Left lobe of liver (tissue), 2 donors: ENCODE results near the gene ZSWIM3. TPM values are rescaled to one million over a fixed set of nuclear protein-coding genes. Genes with fewer than 3 reads are reported as not detected.

Source experiments
- ATAC-seq: fragments of 200-7000 bp; cut with Tn5 transposase; one replicate; pipeline ENCODE4 v1.9.1; 2020; ENCODE audit warnings: mild to moderate bottlenecking, moderate library complexity
- DNase-seq: peaks from one replicate; pipeline ENCODE4 v3.0.0-alpha.2; 2020; ENCODE audit warnings: low spot score
- total RNA-seq: library from RNA; stranded (reverse); gene quantifications from one replicate; pipeline ENCODE4 v1.2.1, GENCODE V29; 2021
- donor health status: DM: no; HTN: no; CAD: no; lungs with moderate emphysema.
- donor health status: DM: no; HTN: yes; CAD: no.

Gene ZSWIM3
- total RNA-seq, 1 donor from 2014 or later, result 1.6 TPM

- DNase-seq, result no peak
Measured at GRCh38 chr20:45907219-45907948, 50.0 kb downstream of the ZSWIM3 start.

GRCh38 chr20:45908084-45908483 is 50.7 kb downstream of the ZSWIM3 start:
- DNase-seq (no peak), ATAC-seq (no peak)

More at GRCh38 chr20:45907219-45907948, 50.0 kb downstream of the ZSWIM3 start:
- no peak for ATAC-seq

- DNase-seq (no peak), ATAC-seq (peak; percentile 30)
Measured at GRCh38 chr20:45909336-45909808, 52.0 kb downstream of the ZSWIM3 start.

- ATAC-seq (no peak), DNase-seq (no peak)
Measured at GRCh38 chr20:45909817-45910669, 52.6 kb downstream of the ZSWIM3 start.

GRCh38 chr20:45910670-45911485 is 53.5 kb downstream of the ZSWIM3 start:
- peak; percentile 85 for DNase-seq

GRCh38 chr20:45911486-45912343 is 54.3 kb downstream of the ZSWIM3 start, which contains the start of gene PLTP:
Gene PLTP (minus strand): TSS chr20:45912155. CDS start chr20:45911452, 703 bp downstream.
- no peak for DNase-seq
- ATAC-seq, result peak; percentile 47

More at GRCh38 chr20:45910670-45911485, 53.5 kb downstream of the ZSWIM3 start:
- peak; percentile 82 for ATAC-seq

GRCh38 chr20:45912344-45912682 is 54.9 kb downstream of the ZSWIM3 start:
- no peak for ATAC-seq

GRCh38 chr20:45913116-45913515 is 55.7 kb downstream of the ZSWIM3 start:
- ATAC-seq, result no peak

More at GRCh38 chr20:45912344-45912682, 54.9 kb downstream of the ZSWIM3 start:
- no peak for DNase-seq

GRCh38 chr20:45917790-45918141 is 60.4 kb downstream of the ZSWIM3 start:
- no peak for ATAC-seq

More at GRCh38 chr20:45913116-45913515, 55.7 kb downstream of the ZSWIM3 start:
- DNase-seq, result no peak

GRCh38 chr20:45918182-45918737 is 60.8 kb downstream of the ZSWIM3 start:
- ATAC-seq, result peak; percentile 44
- no peak for DNase-seq

More at GRCh38 chr20:45917790-45918141, 60.4 kb downstream of the ZSWIM3 start:
- no peak for DNase-seq

- DNase-seq (no peak), ATAC-seq (no peak)
Measured at GRCh38 chr20:45918779-45919537, 61.5 kb downstream of the ZSWIM3 start.

- no peak for DNase-seq
- peak; percentile 10 for ATAC-seq
Measured at GRCh38 chr20:45919542-45920399, 62.4 kb downstream of the ZSWIM3 start.

- ATAC-seq (no peak), DNase-seq (no peak)
Measured at GRCh38 chr20:45920462-45921336, 63.3 kb downstream of the ZSWIM3 start.

GRCh38 chr20:45921337-45922189 is 64.1 kb downstream of the ZSWIM3 start:
- DNase-seq (no peak), ATAC-seq (no peak)

GRCh38 chr20:45924391-45925261 is 67.2 kb downstream of the ZSWIM3 start:
- DNase-seq (no peak), ATAC-seq (peak; percentile 85)
